RPMI8226 (cell line): Measurements from ENCODE around the gene CD22.
"Not testable (repeated sequence)": the region's sequence is repeated elsewhere in the genome, so short reads cannot be mapped to it uniquely, and the experiment has no call there.

Experiments used
- DNase-seq: peaks from one replicate; pipeline ENCODE4 v3.0.0-alpha.2; 2015

The CD22 gene

DNA sequence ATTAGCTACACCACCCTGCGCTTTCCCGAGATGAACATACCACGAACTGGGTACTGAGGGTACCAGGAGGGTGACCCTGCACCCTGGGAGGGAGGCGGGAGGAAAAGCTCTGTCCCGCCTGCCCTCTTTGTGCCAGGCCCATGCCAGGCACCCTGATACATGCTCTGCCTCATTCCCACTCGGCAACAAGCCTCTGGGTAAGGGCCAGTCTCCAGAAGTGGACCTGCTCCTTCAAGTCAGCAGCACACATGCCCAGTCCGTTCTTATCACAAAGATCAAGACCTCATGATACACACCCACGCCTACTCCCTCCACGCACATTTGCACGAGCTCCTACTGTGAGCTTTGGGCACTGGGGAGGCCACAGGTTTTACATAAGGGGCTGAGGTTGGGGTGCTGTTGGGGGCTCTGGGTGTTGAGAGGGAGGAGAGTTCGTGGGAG, 16.7 kb downstream of the CD22 start:
- DNase-seq, result no peak

- no peak for DNase-seq
Measured at GRCh38 chr19:35346193-35347052, 17.4 kb downstream of the CD22 start.

DNA sequence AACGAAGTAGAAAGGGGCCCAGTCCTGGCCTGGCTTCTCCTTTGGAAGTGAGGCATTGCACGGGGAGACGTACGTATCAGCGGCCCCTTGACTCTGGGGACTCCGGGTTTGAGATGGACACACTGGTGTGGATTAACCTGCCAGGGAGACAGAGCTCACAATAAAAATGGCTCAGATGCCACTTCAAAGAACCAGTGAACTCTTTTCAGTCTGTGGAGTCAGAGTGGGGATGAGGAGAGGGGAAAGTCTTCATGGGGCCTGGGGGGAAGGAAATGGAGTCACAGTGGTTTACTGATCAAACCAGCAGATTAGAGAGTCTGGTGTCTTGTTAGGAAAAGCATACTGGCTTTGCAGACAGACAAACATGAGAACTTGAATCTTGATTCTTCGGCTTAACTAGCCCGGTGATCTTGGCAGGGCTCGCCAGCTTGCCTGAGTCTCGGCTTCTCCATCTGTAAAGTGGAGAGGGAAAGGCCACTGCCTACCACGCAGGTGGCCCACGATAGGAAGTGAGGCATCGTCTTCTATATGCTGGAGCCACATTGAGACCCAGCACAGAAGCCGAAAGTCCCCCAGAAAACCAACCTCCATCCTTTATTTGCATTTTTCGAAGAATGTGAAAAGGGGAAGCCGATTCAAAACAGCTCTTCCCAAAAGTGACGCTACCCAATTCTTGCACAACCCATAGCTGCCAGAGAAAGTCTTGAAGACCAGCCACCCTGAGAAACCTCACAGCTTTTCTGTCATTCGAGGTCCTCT, 18.4 kb downstream of the CD22 start, which contains the start of gene FFAR1:
TSS of gene FFAR1 (plus strand) at position 732 of the 759 bp plus-strand sequence. CDS start 3,650 bp downstream, outside the sequence.
- DNase-seq, result no peak

DNA sequence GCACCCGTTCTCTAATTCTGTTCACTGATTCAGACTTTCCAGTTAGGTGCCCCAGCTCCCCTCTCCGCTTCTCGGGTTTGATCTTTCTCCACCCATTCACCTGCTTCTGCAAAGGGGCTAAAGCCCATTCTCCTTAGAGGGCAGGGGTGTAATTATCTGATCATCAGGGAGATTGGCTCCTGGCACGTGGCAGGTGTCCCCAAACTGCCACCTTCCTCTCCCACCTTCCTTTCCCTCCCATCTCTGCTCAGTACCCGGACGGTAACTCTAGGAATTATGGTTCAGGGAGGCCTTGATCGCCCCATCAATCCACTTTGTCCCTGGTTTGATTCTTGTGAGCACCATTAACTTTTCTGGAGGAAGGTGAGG, 18.9 kb downstream of the CD22 start:
- DNase-seq, result no peak

- DNase-seq, result no peak
Measured at GRCh38 chr19:35348911-35349611, 20.1 kb downstream of the CD22 start.

GRCh38 chr19:35349614-35350521, 20.9 kb downstream of the CD22 start:
- DNase-seq, result no peak

DNA sequence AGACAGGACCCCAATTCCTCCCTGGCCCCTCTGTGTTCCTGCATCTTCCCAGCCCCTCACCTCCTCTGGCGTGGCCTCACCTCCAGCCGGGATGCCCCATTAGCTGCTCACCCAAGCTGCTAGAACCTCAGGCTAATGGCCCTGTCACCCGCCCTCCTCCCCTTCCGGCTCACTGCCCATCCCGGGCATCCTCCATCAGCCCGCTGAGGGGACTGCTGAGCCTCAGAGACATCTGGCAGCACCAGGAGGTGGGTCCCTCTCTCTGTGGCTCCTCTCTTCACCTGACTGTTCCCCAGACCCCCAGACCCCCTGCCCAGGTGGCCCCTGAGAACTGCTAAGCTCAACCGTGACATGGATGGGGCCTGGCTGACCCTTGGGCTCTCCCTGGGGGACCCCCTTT, 21.6 kb downstream of the CD22 start:
- DNase-seq, result no peak

GRCh38 chr19:35351411-35352176, 22.6 kb downstream of the CD22 start:
- no peak for DNase-seq

DNA sequence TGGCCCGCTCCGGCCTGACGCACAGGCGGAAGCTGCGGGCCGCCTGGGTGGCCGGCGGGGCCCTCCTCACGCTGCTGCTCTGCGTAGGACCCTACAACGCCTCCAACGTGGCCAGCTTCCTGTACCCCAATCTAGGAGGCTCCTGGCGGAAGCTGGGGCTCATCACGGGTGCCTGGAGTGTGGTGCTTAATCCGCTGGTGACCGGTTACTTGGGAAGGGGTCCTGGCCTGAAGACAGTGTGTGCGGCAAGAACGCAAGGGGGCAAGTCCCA, 23.1 kb downstream of the CD22 start:
- DNase-seq, result no peak

DNA sequence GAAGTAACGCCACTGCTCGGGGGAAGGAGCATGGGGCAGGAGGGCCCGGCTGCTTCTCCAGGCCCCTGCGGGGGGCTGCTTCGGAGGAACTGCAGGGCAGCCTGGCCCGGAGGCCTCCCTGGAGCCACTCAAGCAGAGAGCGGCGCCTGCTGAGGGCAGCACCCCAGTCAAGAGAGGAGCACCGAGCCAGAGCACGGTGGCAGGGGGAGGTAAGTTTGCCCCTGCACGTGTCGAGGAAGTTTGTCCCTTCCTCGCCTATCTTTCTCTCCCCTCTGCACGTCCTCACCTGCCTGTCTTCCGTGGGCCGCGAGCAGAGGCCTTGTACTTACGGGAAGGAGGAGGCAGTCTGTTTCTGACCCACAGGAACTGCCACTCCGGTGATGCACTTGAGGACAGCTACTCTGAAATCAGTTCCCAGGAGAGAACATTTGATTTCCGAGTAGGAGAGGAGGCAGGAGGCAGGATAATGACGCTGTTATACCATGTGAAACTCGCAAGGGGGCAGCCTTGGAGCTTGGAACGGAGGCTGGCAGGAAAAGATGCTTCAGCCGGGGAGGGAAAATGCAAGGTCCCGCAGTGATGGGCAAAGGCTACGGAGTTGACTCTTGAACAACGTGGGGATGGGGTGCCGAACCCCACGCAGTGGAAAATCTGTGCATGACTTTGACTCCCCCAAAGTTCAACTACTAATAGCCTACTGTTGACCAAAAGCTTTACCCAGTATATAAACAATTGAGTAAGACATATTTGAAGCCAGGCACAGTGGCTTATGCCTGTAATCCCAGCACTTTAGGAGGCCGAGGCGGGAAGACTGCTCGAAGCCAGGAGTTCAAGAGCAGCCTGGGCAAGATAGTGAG, 23.7 kb downstream of the CD22 start:
- peak; percentile 72 for DNase-seq

DNA sequence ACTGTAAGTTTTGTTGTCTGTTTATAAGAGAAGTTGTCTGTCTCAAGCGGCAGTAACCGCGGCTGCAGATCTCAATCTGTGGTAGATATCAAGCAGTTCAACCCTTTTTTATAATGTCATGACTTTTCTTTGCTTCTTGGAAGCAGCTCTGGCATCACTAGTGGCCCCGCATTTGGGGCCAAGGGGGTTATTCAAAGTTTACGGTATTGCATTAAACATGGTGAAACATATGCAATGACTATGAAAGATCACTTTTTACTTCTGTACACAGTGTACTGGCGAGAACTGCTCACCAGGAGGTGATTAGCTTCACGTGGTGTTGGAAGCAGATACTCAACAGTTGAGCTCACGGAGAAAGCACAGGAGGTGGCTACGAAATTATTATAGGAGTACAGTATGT, 24.6 kb downstream of the CD22 start:
- no peak for DNase-seq

DNA sequence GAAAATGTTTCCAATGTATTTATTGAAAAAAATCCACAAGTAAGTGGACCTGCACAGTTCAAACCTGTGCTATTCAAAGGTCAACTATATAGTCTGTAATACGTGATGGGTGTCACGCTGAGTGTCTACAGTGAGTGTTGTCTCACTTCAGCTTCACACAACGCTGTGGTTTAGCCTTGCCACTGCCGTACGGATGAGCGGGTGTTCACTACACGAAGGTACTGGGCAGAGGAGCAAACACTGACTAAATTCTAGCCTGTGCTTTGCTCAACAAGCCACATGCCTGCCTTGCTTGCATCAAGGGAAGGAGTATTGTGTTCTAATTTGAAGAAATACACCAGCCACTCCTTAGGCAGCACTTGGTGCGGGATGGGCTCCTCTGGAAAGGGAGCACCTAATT, 25.9 kb downstream of the CD22 start:
- DNase-seq, result no peak

GRCh38 chr19:35355791-35356460, 26.9 kb downstream of the CD22 start:
- no peak for DNase-seq

GRCh38 chr19:35357867-35358573, 29.0 kb downstream of the CD22 start, which contains the start of gene FFAR3:
Gene FFAR3 (plus strand): TSS chr19:35358460. CDS start chr19:35358891, 431 bp downstream.
- no peak for DNase-seq

- not testable (repeated sequence) for DNase-seq
Measured at GRCh38 chr19:35358834-35359233, 29.8 kb downstream of the CD22 start.

- not testable (repeated sequence) for DNase-seq
Measured at GRCh38 chr19:35359395-35359794, 30.4 kb downstream of the CD22 start.

DNA sequence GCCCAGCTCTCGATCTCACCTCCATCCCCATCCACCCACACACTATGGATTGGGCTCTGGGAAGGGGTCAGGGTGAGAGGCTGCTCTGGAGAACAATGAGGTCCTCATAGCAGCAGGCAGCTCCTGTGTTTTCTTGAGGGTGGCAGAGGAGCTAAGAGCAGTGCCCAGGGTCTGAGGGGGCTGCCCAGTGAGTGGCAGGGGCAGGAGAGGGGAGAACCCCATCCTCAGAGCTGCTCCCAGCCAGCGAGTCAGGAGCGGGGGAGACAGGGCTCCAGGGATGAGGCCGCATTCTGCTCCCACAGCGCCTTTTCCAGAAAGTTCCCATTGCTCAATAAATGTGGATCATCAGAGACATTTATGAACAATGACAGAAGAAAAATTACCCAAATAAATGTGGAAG, 31.1 kb downstream of the CD22 start:
- not testable (repeated sequence) for DNase-seq

GRCh38 chr19:35360880-35361420, 32.0 kb downstream of the CD22 start:
- peak; percentile 75 for DNase-seq
